HG03571 (cell line): Measurements from ENCODE around the gene FAM210B.
A peak's percentile ranks its signal among the peaks of the same experiment; 100 is the strongest.
"Not testable (repeated sequence)": the region's sequence is repeated elsewhere in the genome, so short reads cannot be mapped to it uniquely, and the experiment has no call there.

ENCODE experiments used
- ATAC-seq: cut with Tn5 transposase; IDR thresholded peaks from one replicate; pipeline ENCODE4 v1.9.1; 2021; ENCODE audit not compliant: unreplicated experiment

The FAM210B gene

GRCh38 chr20:56391596-56392131 lies 32.9 kb downstream of the FAM210B start:
- ATAC-seq: peak; percentile 34

DNA sequence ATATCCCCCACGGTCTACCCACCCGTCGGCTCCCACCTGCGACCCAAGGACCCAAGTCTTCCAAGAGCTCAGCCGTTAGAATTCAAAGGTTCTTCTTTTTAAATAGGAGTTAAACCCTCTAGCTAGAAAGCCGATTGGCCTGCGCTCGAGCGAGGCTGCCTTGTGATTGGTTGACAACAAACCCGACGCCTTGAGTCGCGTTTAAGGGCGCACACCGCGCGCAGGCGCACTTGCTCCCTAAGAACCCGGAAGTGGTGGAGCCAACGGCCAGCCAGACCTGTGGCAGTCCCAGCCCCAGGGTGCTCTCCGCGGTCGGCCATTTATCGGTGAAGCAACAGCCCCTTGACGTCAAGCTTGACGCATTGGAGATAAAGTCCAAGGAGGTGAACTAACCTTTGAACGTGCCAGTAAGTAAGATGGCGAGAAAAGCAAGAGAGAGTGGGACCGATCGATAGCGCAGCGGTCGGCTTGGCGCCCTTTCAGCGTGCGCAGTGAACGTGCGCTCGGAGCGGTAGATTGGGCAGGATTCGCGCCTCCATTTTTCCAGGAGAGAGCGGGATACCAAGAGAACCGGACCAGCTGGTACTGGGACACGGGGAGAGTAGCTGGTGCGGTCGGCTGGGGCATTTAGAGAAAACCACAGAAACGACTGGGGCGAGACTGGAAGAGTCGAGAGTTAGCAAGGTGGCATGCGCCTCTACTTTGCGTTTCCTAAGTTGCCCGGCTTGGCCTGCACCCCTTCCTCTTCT lies 33.5 kb downstream of the FAM210B start, which contains the start of the genes AURKA and CSTF1:
TSS of gene AURKA (minus strand) at position 84 of the 749 bp plus-strand sequence. CDS start 4,018 bp downstream, outside the sequence.
TSS of gene CSTF1 (plus strand) at position 514 of the 749 bp plus-strand sequence. CDS start 2,908 bp downstream, outside the sequence.
- ATAC-seq: peak; percentile 94

- no peak for ATAC-seq
These were observed 34.2 kb downstream of the FAM210B start for GRCh38 chr20:56392881-56393482.

GRCh38 chr20:56393653-56394052 lies 34.9 kb downstream of the FAM210B start:
- no peak for ATAC-seq

- no peak for ATAC-seq
These were observed 36.4 kb downstream of the FAM210B start for GRCh38 chr20:56395166-56395565.

DNA sequence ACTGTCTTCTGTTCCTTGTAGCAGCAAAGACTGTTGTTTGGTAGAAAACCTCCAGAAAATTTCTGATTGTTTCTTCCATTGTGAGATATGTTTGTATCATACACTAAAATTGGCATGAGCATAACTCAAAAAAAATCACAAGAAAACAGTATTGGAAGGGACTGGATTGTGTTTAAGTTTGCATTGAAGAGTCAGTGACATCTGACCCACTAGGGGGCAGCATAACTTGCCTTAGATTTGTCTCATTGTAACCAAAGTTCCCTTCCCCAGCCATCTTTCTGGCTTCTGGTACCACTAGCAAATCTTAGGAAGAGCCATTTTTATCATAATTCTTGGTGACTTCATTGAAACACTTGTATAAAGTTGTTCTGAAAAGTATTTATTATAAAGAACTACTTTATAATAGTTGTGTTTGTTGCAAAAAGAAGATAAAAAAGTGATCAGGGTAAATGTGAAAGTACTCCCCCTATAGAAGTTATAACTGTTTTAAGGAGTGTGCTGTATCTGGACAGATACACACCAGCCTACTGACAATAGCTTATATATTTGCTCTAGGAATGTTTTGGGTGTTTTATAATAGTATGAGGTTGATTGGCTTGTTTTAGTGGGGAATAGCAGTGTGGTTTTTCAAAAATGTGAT lies 41.3 kb downstream of the FAM210B start:
- no peak for ATAC-seq

- ATAC-seq: no peak
These were observed 44.7 kb downstream of the FAM210B start for GRCh38 chr20:56403465-56403864.

GRCh38 chr20:56405356-56405755 lies 46.6 kb downstream of the FAM210B start:
- ATAC-seq: not testable (repeated sequence)

DNA sequence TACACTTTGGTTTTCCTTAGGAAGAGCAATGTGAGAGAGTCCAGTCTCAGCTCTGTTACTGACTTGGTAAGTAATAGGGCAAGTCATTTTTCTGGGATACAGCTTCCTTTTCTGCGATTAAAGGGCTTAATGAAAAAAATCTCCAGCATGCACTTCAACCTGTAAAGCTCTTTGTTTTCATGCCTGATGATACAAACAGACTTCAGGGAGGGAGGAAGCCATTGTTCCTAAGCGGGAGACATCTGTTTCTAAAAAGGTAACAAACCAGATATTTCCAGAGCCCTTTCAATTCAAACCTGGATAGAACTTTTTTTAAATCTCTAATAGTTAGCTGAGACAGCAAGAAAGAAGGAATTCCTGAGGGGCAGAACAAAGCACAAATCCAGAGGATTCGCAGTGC lies 48.1 kb downstream of the FAM210B start:
- ATAC-seq: no peak

GRCh38 chr20:56409521-56409920 lies 50.7 kb downstream of the FAM210B start:
- ATAC-seq: no peak

DNA sequence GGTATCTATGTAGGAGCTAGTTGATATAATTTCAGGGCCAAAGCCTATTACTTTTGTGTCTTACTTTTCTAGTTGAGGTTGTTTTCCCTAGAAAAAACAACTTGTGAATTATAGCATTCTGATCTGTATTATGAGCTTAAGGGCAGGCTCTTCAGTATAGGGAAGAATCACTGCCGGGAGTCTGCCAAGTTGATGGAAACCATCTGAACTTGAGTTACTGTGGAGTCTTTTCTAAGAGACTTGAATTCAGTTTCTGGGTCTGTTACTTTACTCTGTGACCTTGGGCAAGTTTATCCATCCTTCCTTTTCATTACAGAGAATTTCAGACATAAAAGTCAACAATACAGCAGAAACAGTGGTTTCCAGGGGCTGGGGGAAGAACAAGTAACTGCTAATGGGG lies 51.2 kb downstream of the FAM210B start:
- ATAC-seq: no peak

DNA sequence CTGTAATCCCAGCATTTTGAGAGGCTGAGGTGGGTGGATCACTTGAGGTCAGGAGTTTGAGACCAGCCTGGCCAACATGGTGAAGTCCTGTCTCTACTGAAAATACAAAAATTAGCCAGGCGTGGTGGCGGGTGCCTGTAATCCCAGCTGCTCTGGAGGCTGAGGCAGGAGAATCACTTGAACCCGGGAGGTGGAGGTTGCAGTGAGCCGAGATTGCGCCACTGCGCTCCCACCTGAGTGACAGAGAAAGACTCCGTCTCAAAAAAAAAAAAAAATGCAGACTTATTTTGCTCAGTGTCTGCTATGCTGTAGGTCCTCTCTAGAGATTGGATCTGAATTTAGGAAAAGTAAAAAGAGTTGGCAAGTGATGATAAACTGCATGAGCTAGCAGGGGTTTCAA lies 52.5 kb downstream of the FAM210B start:
- not testable (repeated sequence) for ATAC-seq

DNA sequence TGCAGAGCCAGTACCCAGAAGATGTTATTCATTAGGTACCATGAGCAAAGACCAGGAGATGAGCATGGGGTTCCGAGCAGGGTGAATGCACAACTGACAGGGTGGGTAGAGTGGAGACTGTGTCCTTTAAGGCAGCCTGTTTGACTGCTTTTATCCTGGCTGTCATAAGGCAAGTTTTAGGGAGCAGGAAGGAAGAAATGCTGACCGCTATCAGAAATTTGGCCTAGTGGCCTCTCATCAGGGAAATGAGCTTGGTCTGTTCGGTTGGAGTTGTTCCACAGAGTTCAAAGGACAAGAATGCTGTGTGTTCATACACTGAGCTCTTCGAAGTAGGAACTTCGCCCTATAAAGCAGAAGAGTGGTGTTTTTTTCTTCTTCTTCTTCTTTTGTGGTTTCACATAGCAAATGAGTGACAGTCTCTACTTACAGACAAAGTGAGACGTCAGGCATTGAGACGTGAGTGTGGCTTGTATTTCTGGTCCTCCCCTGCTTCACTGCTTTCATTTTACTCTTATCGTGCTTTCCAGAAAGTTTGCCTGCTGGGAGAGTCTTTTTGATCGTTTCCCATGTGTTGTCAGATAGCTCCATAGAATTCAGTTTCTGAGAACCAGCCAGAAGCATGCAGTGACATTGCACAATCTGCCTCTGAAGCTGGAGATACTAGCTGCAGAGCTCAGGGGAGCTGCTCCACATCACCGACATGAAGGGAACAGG lies 53.1 kb downstream of the FAM210B start, which contains the start of gene CASS4:
TSS of gene CASS4 (plus strand) at position 502 of the 714 bp plus-strand sequence. CDS start at position 701, 199 bp downstream.
- peak; percentile 67 for ATAC-seq

DNA sequence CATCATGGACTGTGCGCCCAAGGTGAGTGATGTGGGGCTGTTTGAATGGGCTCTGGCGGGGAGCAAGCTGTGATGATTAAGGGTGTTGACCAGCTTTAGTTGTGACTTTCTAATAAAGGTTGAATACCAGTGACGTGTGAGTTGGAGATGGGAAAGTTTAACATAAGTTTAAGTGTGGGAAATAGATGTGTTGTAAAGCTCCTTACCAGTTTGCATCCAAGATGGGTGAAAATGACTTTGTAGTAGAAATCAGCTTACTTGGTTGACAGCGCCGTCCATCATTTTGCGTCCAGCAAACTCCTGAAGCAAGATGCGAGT lies 53.7 kb downstream of the FAM210B start:
- ATAC-seq: no peak

DNA sequence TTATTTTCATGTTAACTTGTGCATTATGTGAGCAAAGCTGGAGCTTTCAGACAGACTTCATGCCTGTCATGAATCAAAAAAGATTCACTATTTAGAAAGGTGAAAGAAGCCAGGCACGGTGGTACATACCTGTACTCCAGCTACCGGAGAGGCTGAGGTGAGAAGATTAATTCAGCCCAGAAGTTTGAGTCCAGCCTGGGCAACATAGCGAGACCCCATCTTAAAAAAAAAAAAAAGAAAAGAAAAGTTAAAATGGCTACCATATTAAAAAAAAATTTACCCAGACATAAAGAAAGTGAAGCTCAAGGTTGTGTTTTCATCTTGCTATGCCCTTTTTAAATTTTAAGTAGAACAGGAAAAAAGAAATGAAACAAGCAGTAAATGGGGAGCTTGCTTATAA lies 54.2 kb downstream of the FAM210B start:
- no peak for ATAC-seq

GRCh38 chr20:56414842-56415765 lies 56.3 kb downstream of the FAM210B start:
- no peak for ATAC-seq

DNA sequence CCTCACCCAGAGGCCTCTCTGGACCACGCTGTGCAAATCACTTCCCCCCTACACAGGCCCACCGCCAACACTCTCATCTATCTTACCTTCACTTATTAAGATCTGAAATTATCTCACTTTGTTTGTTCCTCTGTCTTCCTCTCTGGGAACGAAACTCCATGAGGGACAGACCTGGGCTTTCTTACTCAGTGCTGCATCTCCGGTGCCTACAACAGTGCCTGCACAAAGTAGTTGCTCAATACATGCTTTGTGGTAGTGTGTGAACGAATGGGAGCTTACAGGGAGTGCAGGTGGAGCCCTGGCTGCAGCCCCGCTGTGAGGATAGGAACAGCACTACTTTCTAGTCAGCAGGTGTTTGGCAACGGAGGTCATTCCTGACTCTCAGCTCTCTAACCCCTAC lies 58.6 kb downstream of the FAM210B start:
- ATAC-seq: no peak

GRCh38 chr20:56417911-56418310 lies 59.1 kb downstream of the FAM210B start:
- no peak for ATAC-seq
